Endodermal cell (in vitro differentiated cells): ENCODE measurements around the gene MRPL36. TPM values are rescaled to one million over a fixed set of nuclear protein-coding genes. Genes with fewer than 3 reads are reported as not detected.

ENCODE experiments used
- DNase-seq: peaks from one replicate; pipeline ENCODE4 v3.0.0-alpha.2; 2017
- H3K27ac ChIP-seq: 2 replicates; pipeline ENCODE4 v1.5.1; 2013; ENCODE audit warnings: mild to moderate bottlenecking, low read depth, low read length, moderate library complexity
- H3K27me3 ChIP-seq: 2 replicates; pipeline ENCODE4 v1.6.1; 2013; ENCODE audit warnings: mild to moderate bottlenecking, low read length, moderate library complexity; ENCODE audit not compliant: insufficient read depth, control insufficient read depth, poor library complexity, severe bottlenecking
- H3K36me3 ChIP-seq: 2 replicates; pipeline ENCODE4 v1.7.0; 2013; ENCODE audit warnings: mild to moderate bottlenecking, low read length, moderate library complexity; ENCODE audit not compliant: control insufficient read depth, insufficient read depth
- H3K4me1 ChIP-seq: one replicate; pipeline ENCODE4 v1.7.0; 2013; ENCODE audit warnings: low read length; ENCODE audit not compliant: control insufficient read depth, insufficient read depth
- H3K4me3 ChIP-seq: 2 replicates; pipeline ENCODE4 v1.5.1; 2013; ENCODE audit warnings: mild to moderate bottlenecking, low read length, moderate library complexity
- H3K9ac ChIP-seq: 2 replicates; pipeline ENCODE4 v1.6.1; 2013; ENCODE audit warnings: mild to moderate bottlenecking, low read length, moderate library complexity; ENCODE audit not compliant: poor library complexity, severe bottlenecking; ENCODE audit errors: extremely low read depth
- H3K9me3 ChIP-seq: 2 replicates; pipeline ENCODE4 v1.6.1; 2013; ENCODE audit warnings: mild to moderate bottlenecking, low read length, moderate library complexity; ENCODE audit not compliant: control insufficient read depth
- H3K27ac Mint-ChIP-seq: 2 replicates; pipeline ENCODE4 v1.8.0; 2020; ENCODE audit warnings: mixed read lengths
- H3K27me3 Mint-ChIP-seq: 2 replicates; pipeline ENCODE4 v1.8.0; 2021; ENCODE audit warnings: mild to moderate bottlenecking, mixed read lengths; ENCODE audit not compliant: insufficient read depth
- H3K36me3 Mint-ChIP-seq: 2 replicates; pipeline ENCODE4 v1.8.0; 2020; ENCODE audit warnings: low read depth, mixed read lengths
- H3K4me1 Mint-ChIP-seq: 2 replicates; pipeline ENCODE4 v1.8.0; 2020; ENCODE audit warnings: mixed read lengths
- H3K4me3 Mint-ChIP-seq: 2 replicates; pipeline ENCODE4 v1.8.0; 2020; ENCODE audit warnings: mild to moderate bottlenecking, moderate library complexity, mixed read lengths
- H3K9me3 Mint-ChIP-seq: 2 replicates; pipeline ENCODE4 v1.8.0; 2020; ENCODE audit warnings: mild to moderate bottlenecking, mixed read lengths
- CTCF ChIP-seq: fragments of 200-600 bp; sonication (generic); conservative IDR thresholded peaks from 2 replicates; pipeline ENCODE4 v1.5.0; 2021; ENCODE audit warnings: antibody characterized with exemption, mild to moderate bottlenecking
- WGBS, 2 experiments: methylation state at CpG; one replicate each; pipeline versions ENCODE4 v1.1.5 to v1.1.7; 2013; ENCODE audit warnings: missing lambda C conversion rate in 2 of 2, mixed read lengths in 1 of 2; ENCODE audit not compliant: insufficient coverage in 1 of 2, insufficient read length in 1 of 2; 5-methylcytosine and 5-hydroxymethylcytosine counted together
- total RNA-seq, 2 donors: library from RNA; stranded (reverse); fragmentation: NEBNext Ultra II Directional in 1 of 2; extraction: Animal tissue kit (Norgen Biotek cat#: 25700) in 1 of 2; gene quantifications; 2 replicates in 1 of 2; 3 replicates in 1 of 2; pipeline ENCODE4 v1.2.1, GENCODE V29; 2021

MRPL36 gene
- total RNA-seq, 2 donors from 2014 or later, result 44.0 to 49.7 TPM

DNA sequence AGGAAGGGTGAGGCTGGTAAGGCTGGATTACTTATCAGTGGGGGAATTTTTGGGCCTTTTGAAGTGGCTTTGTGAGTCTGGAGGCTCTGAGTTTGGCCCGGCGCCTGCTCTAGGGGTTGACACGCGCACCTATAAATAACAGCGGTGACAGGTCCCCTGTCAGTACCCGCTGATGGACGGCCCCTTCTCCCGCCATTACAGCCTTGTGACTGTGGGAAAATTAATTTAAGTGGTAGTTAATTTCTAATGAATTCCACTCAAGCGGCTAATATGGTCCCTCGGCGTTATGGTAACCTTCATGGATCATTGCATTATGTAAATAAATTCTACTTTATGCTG, 16.5 kb downstream of the MRPL36 start:
- 91 to 97% methylated on average over 4 to 11 of the region's 11 CpGs for WGBS, 2 experiments
- H3K36me3 Mint-ChIP-seq, result no peaks in the 10 kb centered on the region
- H3K4me1 ChIP-seq, result no peaks in the 10 kb centered on the region
- H3K9ac ChIP-seq, result no peak overlapping the region
- H3K27me3 Mint-ChIP-seq, result no peaks in the 10 kb centered on the region
- DNase-seq, result no peak
- H3K27ac ChIP-seq, result no peak overlapping the region
- no peak overlapping the region for H3K4me3 ChIP-seq
- no peaks in the 10 kb centered on the region for H3K4me1 Mint-ChIP-seq
- no peaks in the 10 kb centered on the region for H3K27me3 ChIP-seq
- no peak overlapping the region for H3K27ac Mint-ChIP-seq
- no peak for TF ChIP-seq CTCF
- no peak overlapping the region for H3K4me3 Mint-ChIP-seq
- H3K9me3 Mint-ChIP-seq, result no peaks in the 10 kb centered on the region
- H3K36me3 ChIP-seq, result no peaks in the 10 kb centered on the region
- no peaks in the 10 kb centered on the region for H3K9me3 ChIP-seq

DNA sequence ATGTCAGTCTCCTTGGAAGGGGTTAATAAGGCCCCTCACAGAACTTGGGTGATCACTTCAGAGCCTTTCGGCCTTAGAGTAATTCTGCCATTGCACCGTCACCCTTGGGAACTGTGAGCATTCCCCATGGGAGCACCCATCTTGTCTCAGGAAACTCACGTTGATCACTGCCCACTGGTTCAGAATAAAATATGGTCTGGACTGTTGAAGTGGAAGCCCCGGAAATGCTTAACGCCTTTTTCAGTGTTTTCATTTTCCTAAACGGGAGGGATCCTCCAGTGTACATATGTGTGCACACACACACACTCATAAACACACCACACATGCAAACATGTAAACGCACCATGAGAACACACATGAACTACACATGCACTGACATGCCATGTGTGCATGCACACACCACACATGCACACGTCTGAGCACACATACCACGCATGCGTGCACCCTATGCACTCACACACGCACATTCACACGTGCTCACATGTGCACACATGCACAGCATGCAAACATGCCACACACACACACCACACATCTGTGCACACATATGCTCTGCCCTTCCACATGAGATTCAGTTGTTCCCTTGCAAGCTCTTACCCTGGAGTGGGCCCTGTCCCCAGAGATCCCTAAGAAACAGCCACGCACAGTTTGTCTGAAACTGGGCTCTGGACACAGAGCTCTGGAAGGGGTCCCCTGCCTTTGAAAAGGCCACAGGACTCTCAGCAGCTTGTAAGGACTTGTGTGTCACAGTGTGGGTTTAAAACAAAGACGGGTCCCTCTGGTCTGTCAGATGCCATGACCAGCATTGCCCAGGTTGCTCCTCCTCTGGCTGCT, 17.0 kb downstream of the MRPL36 start:
- H3K4me3 ChIP-seq, result no peak overlapping the region
- Mint-ChIP-seq H3K27me3 (no peaks in the 10 kb centered on the region), H3K36me3 (no peaks in the 10 kb centered on the region), H3K27ac (no peak overlapping the region), H3K9me3 (no peaks in the 10 kb centered on the region), H3K4me3 (no peak overlapping the region), H3K4me1 (no peaks in the 10 kb centered on the region)
- H3K9me3 ChIP-seq, result no peaks in the 10 kb centered on the region
- H3K4me1 ChIP-seq, result no peaks in the 10 kb centered on the region
- WGBS, 2 experiments, result 88 to 91% methylated on average over 13 to 14 of the region's 14 CpGs
- no peak for TF ChIP-seq CTCF
- no peak overlapping the region for H3K27ac ChIP-seq
- no peak overlapping the region for H3K9ac ChIP-seq
- peak; percentile 26 for DNase-seq
- no peaks in the 10 kb centered on the region for H3K27me3 ChIP-seq
- no peaks in the 10 kb centered on the region for H3K36me3 ChIP-seq

DNA sequence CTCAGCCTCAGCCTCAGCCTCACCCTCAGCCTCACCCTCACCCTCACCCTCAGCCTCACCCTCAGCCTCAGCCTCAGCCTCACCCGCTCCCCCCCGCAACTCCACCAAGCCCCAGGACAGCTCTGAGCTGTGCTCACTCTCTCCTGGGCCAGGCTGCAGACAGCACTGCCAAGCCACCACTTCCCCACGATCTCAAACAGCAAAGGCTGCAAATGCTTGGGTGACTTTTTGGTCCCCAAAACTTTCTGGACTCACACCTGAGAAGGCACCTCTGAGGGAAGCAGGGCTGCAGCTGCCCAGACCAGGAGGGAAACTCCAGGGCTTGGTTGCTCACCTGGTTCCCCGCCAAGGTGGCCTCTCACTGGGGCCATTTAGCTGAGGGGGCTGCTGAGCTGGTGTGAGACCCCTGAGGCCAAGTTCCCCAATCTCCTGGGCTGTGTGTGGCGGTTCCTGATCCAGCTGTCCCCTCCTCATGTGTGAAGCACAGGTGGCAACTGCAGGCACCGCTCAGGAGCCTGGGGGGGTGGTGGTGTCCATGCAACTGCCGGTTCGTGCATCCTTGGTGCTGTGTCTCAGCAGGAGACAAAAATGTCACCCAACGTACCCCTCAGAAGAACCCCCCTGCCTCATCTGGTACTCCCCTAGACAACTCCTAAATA, 17.8 kb downstream of the MRPL36 start:
- no peak for TF ChIP-seq CTCF
- Histone ChIP-seq H3K27me3 (no peaks in the 10 kb centered on the region), H3K36me3 (no peaks in the 10 kb centered on the region), H3K27ac (no peak overlapping the region), H3K9me3 (no peaks in the 10 kb centered on the region), H3K4me3 (no peak overlapping the region), H3K4me1 (no peaks in the 10 kb centered on the region), H3K9ac (no peak overlapping the region)
- no peaks in the 10 kb centered on the region for H3K9me3 Mint-ChIP-seq
- no peaks in the 10 kb centered on the region for H3K4me1 Mint-ChIP-seq
- H3K36me3 Mint-ChIP-seq, result no peaks in the 10 kb centered on the region
- no peak overlapping the region for H3K27ac Mint-ChIP-seq
- H3K27me3 Mint-ChIP-seq, result peaks cover 1% of the 10 kb centered on the region
- WGBS, 2 experiments, result 89 to 92% methylated on average over 3 to 9 of the region's 9 CpGs
- no peak overlapping the region for H3K4me3 Mint-ChIP-seq
- DNase-seq, result peak; percentile 18
